SH-SY5Y (cell line): ENCODE measurements around the gene QRICH1.

Experiments
- GATA2 ChIP-seq: IDR thresholded peaks from 2 replicates; pipeline ENCODE4 v1.6.1; 2011; ENCODE audit warnings: mild to moderate bottlenecking, low read depth, low read length
- GATA3 ChIP-seq: IDR thresholded peaks from 2 replicates; pipeline ENCODE4 v1.6.1; 2011; ENCODE audit warnings: low read depth, mild to moderate bottlenecking, low read length, moderate library complexity

- peak; percentile 51; the same call in 1 of the 2 replicates for TF ChIP-seq GATA2
- no peak for TF ChIP-seq GATA3
Measured at GRCh38 chr3:49134471-49135265, 40.8 kb upstream of the QRICH1 start.
